Neuronal stem cell (in vitro differentiated cells): ENCODE measurements around the gene CCDC73. TPM values are rescaled to one million over a fixed set of nuclear protein-coding genes. Genes with fewer than 3 reads are reported as not detected.

Source experiments
- DNase-seq: peaks from one replicate; pipeline ENCODE4 v3.0.0-alpha.2; 2013; ENCODE audit warnings: low spot score
- H2AFZ ChIP-seq: one replicate; pipeline ENCODE4 v1.6.1; 2013; ENCODE audit warnings: mild to moderate bottlenecking, low read length, inconsistent platforms
- H2AK5ac ChIP-seq: 2 replicates; pipeline ENCODE4 v1.6.1; 2013; ENCODE audit warnings: low read depth, mild to moderate bottlenecking, inconsistent platforms, low read length, moderate library complexity, mixed read lengths
- H2BK120ac ChIP-seq: 2 replicates; pipeline ENCODE4 v1.6.1; 2013; ENCODE audit warnings: low read depth, mild to moderate bottlenecking, inconsistent platforms, low read length, moderate library complexity, mixed read lengths
- H2BK12ac ChIP-seq: one replicate; pipeline ENCODE4 v1.6.1; 2013; ENCODE audit warnings: low read length, inconsistent platforms
- H2BK15ac ChIP-seq: 2 replicates; pipeline ENCODE4 v1.6.1; 2013; ENCODE audit warnings: mild to moderate bottlenecking, low read length, inconsistent platforms, mixed read lengths
- H2BK5ac ChIP-seq: one replicate; pipeline ENCODE4 v1.6.1; 2013; ENCODE audit warnings: inconsistent platforms, mild to moderate bottlenecking, low read length, moderate library complexity
- H3K14ac ChIP-seq: one replicate; pipeline ENCODE4 v1.6.1; 2013; ENCODE audit warnings: low read length, inconsistent platforms
- H3K18ac ChIP-seq: 2 replicates; pipeline ENCODE4 v1.6.1; 2013; ENCODE audit warnings: low read length, inconsistent platforms
- H3K23ac ChIP-seq: 2 replicates; pipeline ENCODE4 v1.6.1; 2013; ENCODE audit warnings: low read depth, mild to moderate bottlenecking, mixed read lengths, low read length, inconsistent platforms; ENCODE audit not compliant: poor library complexity
- H3K27ac ChIP-seq: replicated peaks from 3 replicates; pipeline ENCODE4 v1.5.1; 2013; ENCODE audit warnings: low read length, inconsistent platforms
- H3K27me3 ChIP-seq, 3 experiments: 2 replicates each; pipeline ENCODE4 v1.6.1; 2013; ENCODE audit warnings: low read length in 3 of 3, mild to moderate bottlenecking in 2 of 3, inconsistent platforms in 1 of 3, low read depth in 1 of 3, mixed read lengths in 1 of 3, moderate library complexity in 1 of 3; ENCODE audit not compliant: control insufficient read depth in 3 of 3, insufficient read depth in 3 of 3
- H3K36me3 ChIP-seq, 2 donors: replicated peaks in 1 of 2; 2 replicates each; pipeline ENCODE4 v1.6.1; 2013; ENCODE audit warnings: low read length in 2 of 2; ENCODE audit not compliant: control insufficient read depth in 2 of 2, insufficient read depth in 2 of 2
- H3K4ac ChIP-seq: 2 replicates; pipeline ENCODE4 v1.6.1; 2013; ENCODE audit warnings: inconsistent platforms, mild to moderate bottlenecking, low read length, moderate library complexity
- H3K4me1 ChIP-seq, 2 donors: 1 replicate in 1 of 2; 2 replicates in 1 of 2; pipeline ENCODE4 v1.6.1; 2013; ENCODE audit warnings: low read length in 2 of 2, low read depth in 1 of 2; ENCODE audit not compliant: control insufficient read depth in 2 of 2, insufficient read depth in 1 of 2
- H3K4me2 ChIP-seq: one replicate; pipeline ENCODE4 v1.6.1; 2013; ENCODE audit warnings: mild to moderate bottlenecking, low read length, inconsistent platforms; ENCODE audit not compliant: insufficient read depth, poor library complexity, severe bottlenecking
- H3K4me3 ChIP-seq, 2 donors: 2 replicates each; pipeline ENCODE4 v1.5.1; 2013; ENCODE audit warnings: low read length in 2 of 2, mild to moderate bottlenecking in 2 of 2, inconsistent platforms in 1 of 2, moderate library complexity in 1 of 2
- H3K79me1 ChIP-seq: one replicate; pipeline ENCODE4 v1.6.1; 2013; ENCODE audit warnings: low read depth, mild to moderate bottlenecking, inconsistent platforms, low read length, moderate library complexity
- H3K9ac ChIP-seq: one replicate; pipeline ENCODE4 v1.6.1; 2013; ENCODE audit warnings: mild to moderate bottlenecking, low read depth, low read length, inconsistent platforms; ENCODE audit not compliant: poor library complexity
- H3K9me3 ChIP-seq, 2 donors: replicated peaks in 1 of 2; 2 replicates each; pipeline versions ENCODE3 to v1.6.1; 2013; ENCODE audit warnings: low read length in 2 of 2, mild to moderate bottlenecking in 2 of 2, inconsistent platforms in 1 of 2, low read depth in 1 of 2, mixed read lengths in 1 of 2, moderate library complexity in 1 of 2; ENCODE audit not compliant: control insufficient read depth in 2 of 2, insufficient read depth in 1 of 2
- H4K8ac ChIP-seq: one replicate; pipeline ENCODE4 v1.6.1; 2013; ENCODE audit warnings: low read depth, mild to moderate bottlenecking, inconsistent platforms, low read length, moderate library complexity
- H4K91ac ChIP-seq: one replicate; pipeline ENCODE4 v1.6.1; 2013; ENCODE audit warnings: low read length, low read depth, mild to moderate bottlenecking, inconsistent platforms; ENCODE audit not compliant: poor library complexity
- WGBS, 2 donors: extraction: QIAGEN DNeasy Blood & Tissue Kit; methylation state at CpG; one replicate each; pipeline ENCODE4 v1.1.7; 2013; ENCODE audit warnings: missing lambda C conversion rate in 2 of 2, mixed read lengths in 1 of 2; ENCODE audit not compliant: insufficient read length in 2 of 2, insufficient replicate concordance in 1 of 2; ENCODE audit errors: extremely low coverage in 2 of 2; 5-methylcytosine and 5-hydroxymethylcytosine counted together
- polyA plus RNA-seq, 2 experiments: library from polyadenylated mRNA; stranded (reverse); fragments of 200-250 nt; gene quantifications; one replicate each; pipeline ENCODE4 v1.2.3, GENCODE V29; 2013

Gene CCDC73
- polyA plus RNA-seq (2013, experiment 1 of 2) = 0.01 TPM
- not detected for polyA plus RNA-seq (2013, experiment 2 of 2)

DNA sequence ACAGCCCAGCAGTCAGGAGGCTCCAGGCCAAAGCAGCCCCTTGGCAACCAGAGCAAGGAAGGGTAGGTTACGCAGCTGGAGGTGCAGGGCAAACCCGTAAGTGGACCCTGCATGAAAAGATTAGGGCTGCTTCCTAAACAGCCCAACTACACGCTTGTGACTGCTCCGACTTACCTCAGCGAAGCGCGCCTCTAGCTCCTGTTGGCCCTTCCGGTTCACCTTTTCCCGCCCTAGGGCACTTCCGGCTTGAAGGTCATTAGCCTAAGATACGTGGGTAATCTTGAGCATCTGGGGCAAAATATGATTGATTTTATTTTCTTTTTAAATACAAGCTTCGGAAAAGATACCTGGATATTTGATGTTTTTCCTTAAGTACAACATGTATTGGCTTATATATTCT is at the start of gene CCDC73:
TSS of gene CCDC73 (minus strand) at position 224 of the 400 bp plus-strand sequence. CDS start 34,419 bp downstream, outside the sequence.
- Histone ChIP-seq H3K23ac (no peak within 1 kb of the TSS), H3K4ac (no peak within 1 kb of the TSS), H3K27ac (no peak within 1 kb of the TSS)

DNA sequence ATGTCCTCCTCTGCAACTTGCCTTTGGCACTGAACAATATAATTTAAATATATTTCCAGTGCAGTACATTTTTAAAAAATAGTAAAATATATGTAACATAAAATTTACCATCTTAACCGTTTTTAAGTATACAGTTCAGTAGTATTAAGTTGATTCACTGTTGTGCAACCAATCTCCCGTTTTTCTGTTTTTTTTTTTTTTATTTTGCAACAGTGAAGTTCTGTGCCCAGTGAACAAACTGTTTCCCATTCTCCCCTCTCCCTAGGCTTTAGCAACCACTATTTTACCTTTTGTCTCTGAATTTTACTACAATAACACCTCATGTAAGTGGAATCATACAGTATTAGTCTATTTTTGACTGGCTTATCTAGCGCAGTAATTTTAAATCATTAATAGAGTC is 49.1 kb upstream of the CCDC73 start:
- Histone ChIP-seq H2BK120ac (no peak overlapping the region), H3K23ac (no peak overlapping the region), H2BK5ac (no peak overlapping the region), H3K14ac (no peak overlapping the region), H3K4me3 (no peak overlapping the region), H3K9ac (no peak overlapping the region), H3K27ac (no peak overlapping the region), H3K4me2 (no peak overlapping the region), H4K91ac (no peak overlapping the region), H4K8ac (no peak overlapping the region), H2BK15ac (no peak overlapping the region), H3K79me1 (no peaks in the 10 kb centered on the region), H3K4me1 (no peaks in the 10 kb centered on the region), H3K36me3 (no peaks in the 10 kb centered on the region), H2AFZ (no peak overlapping the region), H2AK5ac (no peak overlapping the region), H3K9me3 (peaks cover 0 to 2% of the 10 kb centered on the region in 2 donors), H3K27me3 (no peaks in the 10 kb centered on the region), H3K4ac (no peak overlapping the region), H3K18ac (no peak overlapping the region), H2BK12ac (no peak overlapping the region)
- no peak for DNase-seq
- no CpG with 5 or more reads among the region's 3 CpGs for WGBS, 2 donors

More for the DNA sequence above, at the start of gene CCDC73:
- no peaks in the 10 kb centered on the region for H3K4me1 ChIP-seq
- H2BK5ac ChIP-seq = no peak within 1 kb of the TSS
- H3K9ac ChIP-seq = no peak within 1 kb of the TSS
- no peak within 1 kb of the TSS for H2AK5ac ChIP-seq
- no peak within 1 kb of the TSS for H3K14ac ChIP-seq
- H4K8ac ChIP-seq = no peak within 1 kb of the TSS
- no peak for DNase-seq
- H2BK15ac ChIP-seq = no peak within 1 kb of the TSS
- H3K4me2 ChIP-seq = no peak within 1 kb of the TSS
- no peaks in the 10 kb centered on the region for H3K36me3 ChIP-seq
- H3K27me3 ChIP-seq = peaks cover 0 to 28% (median 0%) of the 10 kb centered on the region in 3 experiments
- H3K79me1 ChIP-seq = no peaks in the 10 kb centered on the region
- no peak within 1 kb of the TSS for H4K91ac ChIP-seq
- H3K9me3 ChIP-seq = no peaks in the 10 kb centered on the region
- H2BK12ac ChIP-seq = no peak within 1 kb of the TSS
- no peak within 1 kb of the TSS for H2AFZ ChIP-seq
- H3K4me3 ChIP-seq = no peak within 1 kb of the TSS
- no peak within 1 kb of the TSS for H2BK120ac ChIP-seq
- no peak within 1 kb of the TSS for H3K18ac ChIP-seq
- no CpG with 5 or more reads among the region's 12 CpGs for WGBS, 2 donors

- H3K4ac ChIP-seq = no peak overlapping the region
- no peak overlapping the region for H3K27ac ChIP-seq
- H3K9me3 ChIP-seq = no peaks in the 10 kb centered on the region
- no peak overlapping the region for H3K18ac ChIP-seq
- no peaks in the 10 kb centered on the region for H3K79me1 ChIP-seq
- H3K23ac ChIP-seq = no peak overlapping the region
- no peak overlapping the region for H2BK5ac ChIP-seq
- H3K4me2 ChIP-seq = no peak overlapping the region
- no peaks in the 10 kb centered on the region for H3K36me3 ChIP-seq
- H3K4me3 ChIP-seq = no peak overlapping the region
- H3K14ac ChIP-seq = no peak overlapping the region
- no peak overlapping the region for H4K8ac ChIP-seq
- H3K9ac ChIP-seq = no peak overlapping the region
- H2AK5ac ChIP-seq = no peak overlapping the region
- no peak overlapping the region for H4K91ac ChIP-seq
- no peak overlapping the region for H2BK120ac ChIP-seq
- H2AFZ ChIP-seq = no peak overlapping the region
- no CpG with 5 or more reads among the region's 2 CpGs for WGBS, 2 donors
- no peak overlapping the region for H2BK12ac ChIP-seq
- no peak for DNase-seq
- H2BK15ac ChIP-seq = no peak overlapping the region
- no peaks in the 10 kb centered on the region for H3K27me3 ChIP-seq
- no peaks in the 10 kb centered on the region for H3K4me1 ChIP-seq
Measured at GRCh38 chr11:32840587-32840986, 46.1 kb upstream of the CCDC73 start.

- H4K8ac ChIP-seq = no peak overlapping the region
- H4K91ac ChIP-seq = no peak overlapping the region
- H2AFZ ChIP-seq = no peak overlapping the region
- no peak overlapping the region for H3K27ac ChIP-seq
- no peak overlapping the region for H2BK12ac ChIP-seq
- no peak overlapping the region for H2BK15ac ChIP-seq
- H3K18ac ChIP-seq = no peak overlapping the region
- DNase-seq = no peak
- no peak overlapping the region for H3K23ac ChIP-seq
- no peaks in the 10 kb centered on the region for H3K27me3 ChIP-seq
- no peak overlapping the region for H3K4ac ChIP-seq
- no peaks in the 10 kb centered on the region for H3K79me1 ChIP-seq
- H3K14ac ChIP-seq = no peak overlapping the region
- no peaks in the 10 kb centered on the region for H3K4me1 ChIP-seq
- no peak overlapping the region for H3K4me2 ChIP-seq
- no peak overlapping the region for H3K4me3 ChIP-seq
- H2AK5ac ChIP-seq = no peak overlapping the region
- no peaks in the 10 kb centered on the region for H3K9me3 ChIP-seq
- H3K36me3 ChIP-seq = no peaks in the 10 kb centered on the region
- H2BK5ac ChIP-seq = no peak overlapping the region
- H2BK120ac ChIP-seq = no peak overlapping the region
- no peak overlapping the region for H3K9ac ChIP-seq
- WGBS, 2 donors = no CpG with 5 or more reads among the region's 2 CpGs
Measured at GRCh38 chr11:32839308-32839707, 44.8 kb upstream of the CCDC73 start.
